CD4-positive, alpha-beta T cell (primary cell): ENCODE data around the gene KRT1. TPM values are rescaled to one million over a fixed set of nuclear protein-coding genes. Genes with fewer than 3 reads are reported as not detected.

Experiments used
- ATAC-seq: fragments of 200-7000 bp; cut with Tn5 transposase; one replicate; pipeline ENCODE4 v1.10.0; 2022; ENCODE audit warnings: mild to moderate bottlenecking; ENCODE audit not compliant: poor library complexity
- CTCF ChIA-PET: fragments of 350-600 bp; sonication (Branson Sonifier 250); formaldehyde crosslinking; loops from one replicate; lab custom pipeline; 2021; ENCODE audit warnings: antibody characterized with exemption, inconsistent platforms; lab: Charles Lee
- POLR2A ChIA-PET: fragments of 350-600 bp; sonication (Branson Sonifier 250); formaldehyde crosslinking; loops from one replicate; lab custom pipeline; 2021; ENCODE audit warnings: antibody characterized with exemption, inconsistent platforms; lab: Charles Lee
- DNase-seq, 14 experiments: peaks; one replicate each; pipeline ENCODE4 v3.0.0-alpha.2; 2013 to 2020; ENCODE audit warnings: mixed read lengths in 2 of 14
- H3K27ac ChIP-seq, 2 donors: one replicate each; pipeline versions ENCODE4 v1.5.1 to v1.7.0; 2013; ENCODE audit warnings: low read length in 2 of 2, low read depth in 1 of 2, mild to moderate bottlenecking in 1 of 2
- H3K27me3 ChIP-seq, 2 experiments: 1 replicate in 1 of 2; 2 replicates in 1 of 2; pipeline versions ENCODE4 v1.6.1 to v1.7.0; 2013; ENCODE audit warnings: low read length in 2 of 2, control low read depth in 1 of 2, mild to moderate bottlenecking in 1 of 2, moderate library complexity in 1 of 2; ENCODE audit not compliant: insufficient read depth in 2 of 2, control insufficient read depth in 1 of 2
- H3K36me3 ChIP-seq: one replicate; pipeline ENCODE4 v1.6.1; 2013; ENCODE audit warnings: low read length, control low read depth; ENCODE audit not compliant: insufficient read depth
- H3K4me1 ChIP-seq: one replicate; pipeline ENCODE4 v1.6.1; 2013; ENCODE audit warnings: low read length, control low read depth; ENCODE audit not compliant: insufficient read depth
- H3K4me3 ChIP-seq: one replicate; pipeline ENCODE4 v1.5.1; 2013; ENCODE audit warnings: mild to moderate bottlenecking, low read length, moderate library complexity
- H3K9me3 ChIP-seq, 2 experiments: 1 replicate in 1 of 2; 2 replicates in 1 of 2; pipeline versions ENCODE4 v1.6.1 to v1.7.0; 2013; ENCODE audit warnings: low read length in 2 of 2, mild to moderate bottlenecking in 2 of 2, control low read depth in 1 of 2, moderate library complexity in 1 of 2; ENCODE audit not compliant: control insufficient read depth in 1 of 2, insufficient read depth in 1 of 2
- H3K27ac Mint-ChIP-seq: one replicate; pipeline ENCODE4 v1.8.0; 2020; ENCODE audit warnings: mixed read lengths
- H3K27me3 Mint-ChIP-seq: one replicate; pipeline ENCODE4 v1.8.0; 2021; ENCODE audit warnings: mixed read lengths
- H3K36me3 Mint-ChIP-seq: one replicate; pipeline ENCODE4 v1.8.0; 2021; ENCODE audit warnings: low read depth, mixed read lengths
- H3K4me1 Mint-ChIP-seq: one replicate; pipeline ENCODE4 v1.8.0; 2021; ENCODE audit warnings: low read depth, mixed read lengths
- H3K4me3 Mint-ChIP-seq: one replicate; pipeline ENCODE4 v1.8.0; 2020; ENCODE audit warnings: mild to moderate bottlenecking, mixed read lengths
- H3K9me3 Mint-ChIP-seq: one replicate; pipeline ENCODE4 v1.8.0; 2020; ENCODE audit warnings: mixed read lengths
- CTCF ChIP-seq: fragments of 200-600 bp; IDR thresholded peaks from one replicate; pipeline ENCODE4 v1.8.0; 2022; ENCODE audit warnings: antibody characterized with exemption, mild to moderate bottlenecking
- intact Hi-C, 2 experiments: fragments of 100-400 bp; cut with DNase I in 1 of 2; cut with micrococcal nuclease in 1 of 2; formaldehyde crosslinking; loops; one replicate each; pipeline versions ENCODE4 v1.15.1 to v1.9.0; 2023 to 2025; cut with DNase I, micrococcal nuclease
- total RNA-seq, 174 experiments: library from RNA in 2 of 174; stranded (reverse) in 2 of 174; gene quantifications; one replicate each; pipeline ENCODE4 v1.2.3 and lab custom pipeline; 2021 to 2026

KRT1 gene
- total RNA-seq, 2 experiments from 2014 or later: 3.9 to 4.0 TPM

GRCh38 chr12:52697058-52697582, 16.9 kb upstream of the KRT1 start:
- H3K9me3 Mint-ChIP-seq: no peaks in the 10 kb centered on the region
- DNase-seq: no peak
- H3K27ac ChIP-seq: no peak overlapping the region
- TF ChIP-seq CTCF: no peak
- H3K36me3 ChIP-seq: no peaks in the 10 kb centered on the region
- H3K4me1 Mint-ChIP-seq: peaks cover 12% of the 10 kb centered on the region
- H3K4me3 Mint-ChIP-seq: no peak overlapping the region
- no peaks in the 10 kb centered on the region for H3K9me3 ChIP-seq
- intact Hi-C loops: no loop called here
- ChIA-PET CTCF (no interaction called here), POLR2A (no interaction called here)
- H3K27ac Mint-ChIP-seq: no peak overlapping the region
- no peak overlapping the region for H3K4me3 ChIP-seq
- H3K4me1 ChIP-seq: peaks cover 4% of the 10 kb centered on the region
- no peaks in the 10 kb centered on the region for H3K27me3 ChIP-seq
- no peak for ATAC-seq
- no peaks in the 10 kb centered on the region for H3K36me3 Mint-ChIP-seq
- H3K27me3 Mint-ChIP-seq: no peaks in the 10 kb centered on the region

DNA sequence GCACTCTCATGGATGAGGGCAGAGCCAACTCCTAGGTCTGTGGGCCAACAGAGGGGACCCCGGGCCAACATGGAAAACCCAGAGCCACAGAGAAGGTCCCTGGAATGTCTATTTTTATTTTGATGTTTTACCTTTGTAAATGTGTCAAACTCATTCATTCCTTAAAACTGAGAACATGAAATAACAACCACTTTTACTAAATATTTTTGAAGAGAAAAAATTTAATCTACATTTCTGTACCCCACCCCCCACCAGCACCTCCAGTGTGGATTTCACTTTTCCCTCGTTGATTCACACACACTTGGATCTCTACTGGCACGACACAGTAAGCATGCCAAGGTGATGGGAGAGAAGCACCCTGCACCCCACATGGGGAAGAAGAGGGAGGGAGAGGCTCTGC, 16.4 kb upstream of the KRT1 start:
- no peaks in the 10 kb centered on the region for H3K27me3 ChIP-seq
- no peak overlapping the region for H3K4me3 ChIP-seq
- H3K27ac ChIP-seq: no peak overlapping the region
- no peak overlapping the region for H3K27ac Mint-ChIP-seq
- intact Hi-C loops: no loop called here
- H3K4me3 Mint-ChIP-seq: no peak overlapping the region
- peaks cover 17% of the 10 kb centered on the region for H3K4me1 Mint-ChIP-seq
- H3K9me3 ChIP-seq: no peaks in the 10 kb centered on the region
- no peak for ATAC-seq
- DNase-seq: no peak
- no peaks in the 10 kb centered on the region for H3K9me3 Mint-ChIP-seq
- peaks cover 10% of the 10 kb centered on the region for H3K4me1 ChIP-seq
- H3K36me3 Mint-ChIP-seq: no peaks in the 10 kb centered on the region
- no peaks in the 10 kb centered on the region for H3K27me3 Mint-ChIP-seq
- ChIA-PET CTCF (no interaction called here), POLR2A (no interaction called here)
- no peak for TF ChIP-seq CTCF
- H3K36me3 ChIP-seq: no peaks in the 10 kb centered on the region

GRCh38 chr12:52695039-52695438, 14.8 kb upstream of the KRT1 start:
- intact Hi-C loops: no loop called here
- POLR2A ChIA-PET: no interaction called here
- Mint-ChIP-seq H3K27me3 (no peaks in the 10 kb centered on the region), H3K36me3 (no peaks in the 10 kb centered on the region), H3K4me3 (no peak overlapping the region), H3K27ac (no peak overlapping the region), H3K4me1 (peaks cover 33% of the 10 kb centered on the region), H3K9me3 (no peaks in the 10 kb centered on the region)
- Histone ChIP-seq H3K27me3 (no peaks in the 10 kb centered on the region), H3K36me3 (no peaks in the 10 kb centered on the region), H3K9me3 (no peaks in the 10 kb centered on the region), H3K4me1 (peaks cover 24% of the 10 kb centered on the region), H3K27ac (no peak overlapping the region), H3K4me3 (no peak overlapping the region)
- no peak for TF ChIP-seq CTCF
- no peak for ATAC-seq
- DNase-seq: no peak
- CTCF ChIA-PET: no interaction called here
